HL-60 (cell line): Measurements from ENCODE around the gene NEU4.
"Not testable (repeated sequence)": the region's sequence is repeated elsewhere in the genome, so short reads cannot be mapped to it uniquely, and the experiment has no call there.

Experiments
- DNase-seq, 2 experiments: peaks; one replicate each; pipeline ENCODE4 v3.0.0-alpha.2; 2010 to 2020; ENCODE audit warnings: low read depth in 1 of 2, low spot score in 1 of 2
- H3K27ac ChIP-seq: fragments of 250-450 bp; sonication (Bioruptor Pico); replicated peaks from 2 replicates; pipeline ENCODE4 v1.5.1; 2020; ENCODE audit warnings: mild to moderate bottlenecking, moderate library complexity
- H3K27me3 ChIP-seq: fragments of 250-450 bp; sonication (Bioruptor Pico); 2 replicates; pipeline ENCODE4 v1.5.1; 2021; ENCODE audit warnings: mild to moderate bottlenecking, moderate library complexity; ENCODE audit not compliant: insufficient read depth, poor library complexity, severe bottlenecking
- H3K4me3 ChIP-seq: replicated peaks from 2 replicates; pipeline ENCODE4 v1.5.1; 2011; ENCODE audit warnings: mild to moderate bottlenecking, control low read depth, low read length; ENCODE audit not compliant: insufficient read depth
- GABPA ChIP-seq: IDR thresholded peaks from 2 replicates; pipeline ENCODE4 v1.6.1; 2012; ENCODE audit warnings: low read depth
- POLR2AphosphoS5 ChIP-seq: IDR thresholded peaks from 2 replicates; pipeline ENCODE4 v1.6.1; 2012; ENCODE audit warnings: low read depth
- REST ChIP-seq: IDR thresholded peaks from 2 replicates; pipeline ENCODE4 v1.6.1; 2012; ENCODE audit warnings: low read depth; ENCODE audit not compliant: insufficient replicate concordance
- SPI1 ChIP-seq: IDR thresholded peaks from 2 replicates; pipeline ENCODE4 v1.6.1; 2012; ENCODE audit warnings: low read depth, mild to moderate bottlenecking, borderline replicate concordance
- TF ChIP-seq, protein P1 (sequence below): IDR thresholded peaks from one replicate; pipeline ENCODE4 v1.5.1; 2011; ENCODE audit warnings: low read length, control low read depth, inconsistent platforms; ENCODE audit not compliant: insufficient read depth

NEU4 gene

GRCh38 chr2:241833101-241833663 lies 24.2 kb downstream of the NEU4 start:
- no peak for DNase-seq
- H3K27ac ChIP-seq = no peak overlapping the region
- H3K27me3 ChIP-seq = peaks cover 11% of the 10 kb centered on the region
- no peak overlapping the region for H3K4me3 ChIP-seq
- TF ChIP-seq, protein P1, sequence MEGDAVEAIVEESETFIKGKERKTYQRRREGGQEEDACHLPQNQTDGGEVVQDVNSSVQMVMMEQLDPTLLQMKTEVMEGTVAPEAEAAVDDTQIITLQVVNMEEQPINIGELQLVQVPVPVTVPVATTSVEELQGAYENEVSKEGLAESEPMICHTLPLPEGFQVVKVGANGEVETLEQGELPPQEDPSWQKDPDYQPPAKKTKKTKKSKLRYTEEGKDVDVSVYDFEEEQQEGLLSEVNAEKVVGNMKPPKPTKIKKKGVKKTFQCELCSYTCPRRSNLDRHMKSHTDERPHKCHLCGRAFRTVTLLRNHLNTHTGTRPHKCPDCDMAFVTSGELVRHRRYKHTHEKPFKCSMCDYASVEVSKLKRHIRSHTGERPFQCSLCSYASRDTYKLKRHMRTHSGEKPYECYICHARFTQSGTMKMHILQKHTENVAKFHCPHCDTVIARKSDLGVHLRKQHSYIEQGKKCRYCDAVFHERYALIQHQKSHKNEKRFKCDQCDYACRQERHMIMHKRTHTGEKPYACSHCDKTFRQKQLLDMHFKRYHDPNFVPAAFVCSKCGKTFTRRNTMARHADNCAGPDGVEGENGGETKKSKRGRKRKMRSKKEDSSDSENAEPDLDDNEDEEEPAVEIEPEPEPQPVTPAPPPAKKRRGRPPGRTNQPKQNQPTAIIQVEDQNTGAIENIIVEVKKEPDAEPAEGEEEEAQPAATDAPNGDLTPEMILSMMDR = no peak
- TF ChIP-seq REST = no peak
- TF ChIP-seq POLR2AphosphoS5 = no peak
- TF ChIP-seq GABPA = no peak
- TF ChIP-seq SPI1 = no peak

DNA sequence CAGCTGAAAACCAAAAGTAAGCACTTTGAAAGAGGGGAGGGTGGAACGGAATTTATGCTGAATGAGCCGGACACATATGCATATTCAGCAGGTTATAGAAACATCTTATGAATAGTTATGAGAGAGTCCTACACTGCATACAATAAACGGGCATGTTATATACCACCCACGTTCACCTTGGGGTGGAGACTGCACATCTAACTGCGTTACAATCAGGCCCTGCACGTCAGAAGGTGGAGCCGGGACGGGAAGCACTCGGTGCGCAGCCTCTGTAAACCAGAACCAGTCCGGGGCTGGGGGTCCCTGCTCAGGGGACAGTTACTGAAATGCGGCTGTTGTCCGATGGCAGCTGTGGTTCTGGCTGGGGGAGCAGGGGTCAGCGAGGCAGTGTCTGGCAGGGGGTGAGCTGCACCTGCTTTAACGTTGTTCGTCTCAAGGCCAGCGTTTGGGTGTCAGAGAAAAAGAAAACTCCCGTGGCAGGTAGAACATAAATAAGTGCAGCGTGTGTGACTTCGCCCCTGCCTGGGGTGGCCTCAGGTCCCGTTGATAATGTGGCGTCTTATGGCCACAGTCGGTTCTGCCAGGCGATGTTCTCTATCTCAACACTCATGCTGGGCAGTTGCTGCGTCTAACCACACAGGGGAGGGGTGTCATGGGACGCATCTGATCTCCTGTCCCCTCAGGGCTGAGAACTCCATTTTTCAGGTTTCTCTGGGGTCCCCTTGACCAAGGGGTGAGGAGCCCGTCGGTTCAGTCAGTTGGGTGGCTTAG lies 24.9 kb downstream of the NEU4 start:
- H3K27me3 ChIP-seq = peaks cover 13% of the 10 kb centered on the region
- not testable (repeated sequence) for H3K27ac ChIP-seq, H3K4me3 ChIP-seq

GRCh38 chr2:241834527-241835210 lies 25.7 kb downstream of the NEU4 start:
- TF ChIP-seq REST (no peak), GABPA (no peak), POLR2AphosphoS5 (no peak), SPI1 (no peak)
- TF ChIP-seq, protein P1 = no peak
- H3K4me3 ChIP-seq = no peak overlapping the region
- H3K27me3 ChIP-seq = peaks cover 13% of the 10 kb centered on the region
- no peak overlapping the region for H3K27ac ChIP-seq
- DNase-seq = no peak

More for the DNA sequence above, 24.9 kb downstream of the NEU4 start:
- not testable (repeated sequence) for DNase-seq

DNA sequence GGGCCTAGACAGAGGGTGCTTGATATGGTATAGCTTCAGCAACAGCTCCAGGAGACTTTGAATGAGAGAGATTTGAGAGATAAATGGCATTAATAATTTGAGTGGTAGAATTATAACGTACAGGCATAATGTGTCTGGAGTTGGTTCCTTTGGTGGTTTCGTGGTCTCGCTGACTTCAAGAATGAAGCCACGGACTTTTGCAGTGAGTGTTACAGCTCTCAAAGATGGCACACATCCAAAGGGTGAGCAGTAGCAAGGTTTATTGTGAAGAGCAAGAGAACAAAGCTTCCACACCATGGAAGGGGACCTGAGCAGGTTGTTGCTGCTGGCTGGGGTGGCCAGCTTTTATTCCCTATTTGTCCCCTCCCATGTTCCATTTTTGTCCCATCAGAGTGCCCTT lies 26.6 kb downstream of the NEU4 start:
- Histone ChIP-seq H3K4me3 (no peak overlapping the region), H3K27ac (no peak overlapping the region), H3K27me3 (peaks cover 13% of the 10 kb centered on the region)
- no peak for TF ChIP-seq SPI1
- no peak for DNase-seq
